GM18867 (cell line): ENCODE results near the gene BNC2.
A peak's percentile ranks its signal among the peaks of the same experiment; 100 is the strongest.
"Not testable (repeated sequence)": the region's sequence is repeated elsewhere in the genome, so short reads cannot be mapped to it uniquely, and the experiment has no call there.

Source experiments
- ATAC-seq: cut with Tn5 transposase; IDR thresholded peaks from one replicate; pipeline ENCODE4 v1.9.1; 2021; ENCODE audit warnings: mild to moderate bottlenecking, moderate library complexity; ENCODE audit not compliant: unreplicated experiment

BNC2 gene

GRCh38 chr9:16559418-16560188 is 310.9 kb downstream of the BNC2 start:
- no peak for ATAC-seq

- ATAC-seq = no peak
These were observed 314.7 kb downstream of the BNC2 start for GRCh38 chr9:16555802-16556201.

GRCh38 chr9:16553869-16554540 is 316.5 kb downstream of the BNC2 start:
- ATAC-seq = no peak

GRCh38 chr9:16552252-16552651 is 318.2 kb downstream of the BNC2 start:
- no peak for ATAC-seq

GRCh38 chr9:16551692-16552091 is 318.8 kb downstream of the BNC2 start:
- no peak for ATAC-seq

GRCh38 chr9:16545639-16546038 is 324.8 kb downstream of the BNC2 start:
- no peak for ATAC-seq

GRCh38 chr9:16544842-16545241 is 325.6 kb downstream of the BNC2 start:
- no peak for ATAC-seq

GRCh38 chr9:16543686-16544085 is 326.8 kb downstream of the BNC2 start:
- ATAC-seq = no peak

- no peak for ATAC-seq
These were observed 327.2 kb downstream of the BNC2 start for GRCh38 chr9:16543225-16543624.

GRCh38 chr9:16542290-16542689 is 328.2 kb downstream of the BNC2 start:
- no peak for ATAC-seq

GRCh38 chr9:16540743-16541613 is 329.5 kb downstream of the BNC2 start:
- no peak for ATAC-seq

GRCh38 chr9:16539626-16540025 is 330.8 kb downstream of the BNC2 start:
- not testable (repeated sequence) for ATAC-seq

- ATAC-seq = no peak
These were observed 334.9 kb downstream of the BNC2 start for GRCh38 chr9:16535555-16535954.

GRCh38 chr9:16532681-16533450 is 337.6 kb downstream of the BNC2 start:
- ATAC-seq = no peak

GRCh38 chr9:16532272-16532671 is 338.2 kb downstream of the BNC2 start:
- ATAC-seq = no peak

GRCh38 chr9:16530669-16531642 is 339.5 kb downstream of the BNC2 start:
- ATAC-seq = no peak

GRCh38 chr9:16527573-16527972 is 342.9 kb downstream of the BNC2 start:
- ATAC-seq = no peak

GRCh38 chr9:16526380-16526779 is 344.1 kb downstream of the BNC2 start:
- ATAC-seq = no peak

- no peak for ATAC-seq
These were observed 345.6 kb downstream of the BNC2 start for GRCh38 chr9:16524823-16525222.

- ATAC-seq = peak; percentile 73
These were observed 346.4 kb downstream of the BNC2 start for GRCh38 chr9:16524078-16524477.
